Head of caudate nucleus (tissue), 42 donors: ENCODE results near the gene FGGY.
"Not testable (repeated sequence)": the region's sequence is repeated elsewhere in the genome, so short reads cannot be mapped to it uniquely, and the experiment has no call there.

Experiments
- DNase-seq, 42 donors: peaks; one replicate each; pipeline versions ENCODE4 v3.0.0 to v3.0.0-alpha.2; 2020 to 2021; ENCODE audit warnings: mixed read lengths in 7 of 42
- intact Hi-C: fragments of 100-400 bp; cut with DNase I; formaldehyde crosslinking; loops from one replicate; pipeline ENCODE4 v1.15.0; 2022

The FGGY gene

DNA sequence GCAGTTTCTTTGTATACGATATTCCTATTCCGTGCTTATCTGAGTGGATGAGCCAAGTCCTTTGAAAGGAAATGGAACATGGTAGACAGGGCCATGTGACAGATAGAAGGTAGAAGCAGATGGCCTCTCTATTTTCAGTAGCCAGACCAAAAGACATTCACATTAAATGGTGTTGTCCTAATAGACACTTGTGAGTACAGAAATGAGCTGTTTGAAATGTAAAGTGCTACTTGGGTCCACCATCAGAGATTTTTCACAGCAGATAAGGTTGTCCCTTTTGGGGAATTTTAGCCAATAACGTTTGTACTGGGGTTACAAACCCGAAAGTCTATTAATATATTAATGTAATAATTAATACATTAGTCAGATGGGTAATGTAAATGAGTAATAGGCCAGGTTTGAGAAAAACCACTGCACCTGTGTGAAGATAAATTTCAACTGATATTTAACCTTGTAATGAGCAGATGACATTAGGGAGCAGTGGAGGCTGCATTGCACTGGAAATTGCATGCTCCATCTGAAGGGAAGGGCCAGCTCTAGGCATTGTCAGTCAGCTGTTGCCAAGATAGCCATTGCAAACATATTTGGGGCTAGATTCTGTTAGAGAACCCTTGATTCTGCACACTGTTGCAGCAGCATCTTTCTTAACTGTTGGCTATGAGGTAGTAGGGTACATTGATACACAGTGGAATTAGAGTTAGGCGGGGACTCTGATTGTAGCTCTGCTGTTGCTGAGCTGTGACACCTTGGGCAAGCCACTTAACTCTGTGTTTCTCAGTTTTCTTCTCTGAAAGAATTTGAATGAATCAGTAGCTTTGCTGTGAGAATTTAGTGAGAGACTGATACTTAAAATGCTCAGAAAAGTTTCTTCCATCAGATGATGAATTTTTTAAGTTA is 43.8 kb downstream of the FGGY start:
- intact Hi-C loops: no loop called here
- no peak for DNase-seq

DNA sequence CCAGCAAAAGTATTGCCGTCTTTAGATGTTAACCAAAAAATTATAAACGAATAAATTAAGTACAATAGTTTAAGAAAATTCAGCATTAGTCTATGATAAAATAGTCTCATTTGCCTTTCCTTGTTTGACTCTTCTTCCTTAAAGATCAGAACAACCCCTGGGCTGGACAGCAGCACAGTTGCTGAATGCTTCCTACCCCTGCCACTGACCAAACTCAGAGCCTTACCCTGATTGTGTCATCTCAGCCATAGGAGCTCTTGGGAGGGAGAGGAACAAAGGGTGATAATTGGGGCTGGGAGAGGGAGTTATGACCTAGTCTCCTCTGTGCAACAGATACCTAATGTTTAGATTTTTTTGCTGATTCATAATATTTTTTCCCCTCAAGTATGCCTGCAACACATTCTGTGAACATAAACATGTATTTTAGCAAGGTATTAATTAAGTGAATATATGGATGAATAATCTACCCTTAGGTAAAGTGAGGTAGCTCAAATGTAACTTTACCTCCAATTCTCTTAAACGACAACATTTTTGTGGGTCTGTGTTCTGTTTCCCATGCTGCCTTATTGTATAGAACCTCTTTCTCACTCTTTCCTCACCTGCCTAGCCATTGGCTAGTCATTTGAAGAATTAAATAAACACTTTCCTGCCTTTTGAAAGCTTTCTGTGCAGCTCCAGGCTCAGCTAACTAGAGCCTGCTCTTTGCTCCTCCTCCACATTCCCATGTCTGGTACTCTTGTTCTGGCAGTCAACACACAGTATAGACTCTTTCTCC is 46.1 kb downstream of the FGGY start:
- intact Hi-C loops: no loop called here
- DNase-seq: no peak

DNA sequence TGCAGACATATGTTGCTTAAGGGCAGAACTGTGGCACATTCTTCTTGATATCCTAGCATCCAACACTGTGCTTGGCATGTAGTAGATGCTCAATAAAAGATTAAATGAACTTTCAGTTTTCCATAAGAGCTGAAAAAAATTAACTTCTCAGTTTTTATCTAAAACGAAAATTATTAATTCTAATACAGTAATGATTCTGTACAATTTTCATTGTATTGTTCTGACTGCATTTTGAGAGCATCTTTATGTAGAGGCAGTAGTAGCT is 46.6 kb downstream of the FGGY start:
- intact Hi-C loops: no loop called here
- DNase-seq: no peak

DNA sequence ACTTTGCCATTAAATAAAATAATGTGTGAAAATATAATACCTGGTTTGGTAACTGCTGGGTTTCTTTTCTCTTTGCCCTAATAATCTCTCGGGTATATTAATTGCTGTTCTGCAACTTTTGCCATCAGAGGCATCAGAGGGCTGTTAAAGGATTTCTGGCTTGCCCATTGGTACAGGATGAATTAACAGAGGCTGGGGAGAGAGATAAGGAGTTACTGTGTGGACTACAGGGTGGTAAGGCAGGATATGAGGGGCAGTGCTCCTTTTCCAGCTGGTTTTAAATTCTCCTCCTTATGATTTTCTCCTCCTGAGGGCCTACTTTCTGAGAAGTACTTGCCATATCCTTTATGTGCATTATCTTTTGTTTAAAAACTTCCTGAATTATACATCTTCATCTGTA is 48.3 kb downstream of the FGGY start:
- DNase-seq: no peak
- intact Hi-C loops: no loop called here

DNA sequence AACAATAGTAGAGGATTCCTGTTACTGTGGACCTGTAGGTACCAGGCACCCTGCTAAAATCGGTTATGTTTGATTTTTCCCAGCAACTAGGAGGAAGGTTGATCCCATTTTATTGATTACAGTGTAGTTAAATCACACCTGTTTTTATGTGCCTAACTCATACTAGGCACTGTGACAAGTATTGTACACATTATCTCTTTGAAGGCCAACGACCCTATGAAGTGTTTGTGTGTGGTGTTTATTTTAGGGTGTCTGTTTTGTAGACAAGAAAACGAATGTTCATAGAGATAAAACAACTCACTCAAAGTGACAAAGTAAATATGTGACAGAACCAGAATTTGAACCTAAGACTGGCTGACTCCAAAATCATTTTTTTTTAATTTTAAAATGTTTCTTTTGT is 49.5 kb downstream of the FGGY start:
- no peak for DNase-seq
- intact Hi-C loops: no loop called here

DNA sequence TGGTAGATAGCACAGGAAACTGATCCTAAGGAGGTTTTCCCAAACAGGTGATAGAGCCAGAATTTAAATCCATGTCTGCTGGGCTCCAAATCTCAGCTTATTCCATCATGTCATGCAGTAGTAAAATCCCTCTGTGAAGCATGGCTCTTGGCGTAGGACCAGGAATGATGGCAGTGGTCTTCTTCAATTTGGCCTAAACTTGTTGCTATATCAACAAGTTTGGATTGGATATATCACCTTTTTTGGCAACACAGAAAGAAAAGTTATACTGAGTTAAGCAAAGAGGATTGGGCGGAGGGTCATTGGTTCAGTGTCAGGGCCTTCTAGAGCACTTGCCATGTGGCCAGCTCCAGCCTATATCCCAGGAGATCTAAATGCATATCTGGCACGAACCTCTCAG is 52.2 kb downstream of the FGGY start:
- intact Hi-C loops: no loop called here
- DNase-seq: no peak

DNA sequence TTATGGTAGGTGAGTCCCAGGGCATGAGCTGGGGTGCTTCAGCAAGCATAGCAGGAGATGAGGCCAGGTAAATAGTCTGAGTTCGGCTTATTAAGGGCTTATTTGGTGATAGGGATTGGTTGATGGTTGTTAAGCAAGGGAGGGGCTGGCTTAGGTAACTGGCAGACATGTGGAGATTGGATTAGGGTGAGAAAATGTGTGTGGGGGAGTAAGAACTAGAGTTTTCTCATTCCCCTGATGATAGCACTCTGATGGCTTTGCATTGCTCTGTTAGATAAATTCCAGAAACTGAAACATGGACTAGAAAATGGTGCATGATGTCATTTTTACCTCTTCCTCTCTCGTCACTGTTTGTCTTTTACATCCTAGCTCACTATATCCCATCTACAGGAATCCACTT is 53.6 kb downstream of the FGGY start:
- intact Hi-C loops: no loop called here
- DNase-seq: no peak

DNA sequence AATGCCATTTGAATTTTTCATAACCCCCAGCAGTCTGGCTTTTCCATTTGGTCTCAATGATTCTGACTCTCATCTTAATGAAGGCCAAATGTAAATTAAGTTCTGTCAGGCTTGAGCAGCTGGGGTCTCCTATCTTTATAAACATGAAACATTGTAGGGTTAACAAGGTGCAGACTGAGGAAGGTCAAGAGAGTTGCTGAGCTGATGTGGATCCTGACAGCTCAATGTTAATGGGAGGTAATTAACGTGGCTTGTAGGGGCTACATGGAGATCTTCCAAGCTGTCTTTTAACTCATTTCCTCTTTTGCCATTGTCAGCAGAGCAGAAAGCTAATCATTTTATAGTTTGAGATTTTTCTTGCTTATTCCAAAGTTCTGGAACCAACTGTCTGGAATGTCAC is 55.2 kb downstream of the FGGY start:
- intact Hi-C loops: no loop called here
- DNase-seq: no peak

DNA sequence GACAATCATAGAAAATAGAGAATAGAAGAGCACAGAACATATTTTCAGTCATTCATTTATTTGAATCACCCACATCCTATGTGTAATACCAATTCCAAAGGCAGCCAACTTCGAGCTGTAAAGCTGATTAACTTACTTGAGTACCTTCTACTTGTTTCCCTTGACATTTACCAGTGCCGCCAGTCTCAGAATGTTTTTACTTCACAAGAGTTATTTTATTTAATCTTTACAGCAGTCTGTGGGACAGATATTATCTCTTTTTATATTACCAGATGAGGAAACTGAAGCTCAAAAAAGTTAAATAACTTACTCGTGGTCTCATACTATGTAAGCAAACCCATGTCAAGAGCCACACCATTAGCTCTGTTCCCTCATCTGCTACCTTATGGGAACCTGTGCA is 56.6 kb downstream of the FGGY start:
- no peak for DNase-seq
- intact Hi-C loops: no loop called here

DNA sequence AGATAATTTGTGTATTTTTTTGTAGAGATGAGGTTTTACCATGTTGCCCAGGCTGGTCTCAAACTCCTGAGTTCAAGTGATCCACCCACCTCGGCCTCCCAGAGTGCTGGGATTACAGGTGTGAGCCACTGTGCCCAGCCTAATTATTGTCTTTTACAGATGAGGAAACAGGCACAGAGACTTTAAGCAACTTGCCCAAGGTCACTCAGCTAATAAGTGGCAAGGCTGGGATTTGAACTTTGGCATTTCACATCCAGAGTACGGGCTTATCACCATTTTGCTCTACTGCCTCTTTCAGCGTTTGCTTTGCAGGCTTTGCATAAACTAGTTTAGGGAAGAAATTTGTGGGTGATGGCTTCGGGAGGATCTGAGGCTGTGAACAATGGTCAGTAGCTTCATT is 57.3 kb downstream of the FGGY start:
- intact Hi-C loops: not testable (repeated sequence)

DNA sequence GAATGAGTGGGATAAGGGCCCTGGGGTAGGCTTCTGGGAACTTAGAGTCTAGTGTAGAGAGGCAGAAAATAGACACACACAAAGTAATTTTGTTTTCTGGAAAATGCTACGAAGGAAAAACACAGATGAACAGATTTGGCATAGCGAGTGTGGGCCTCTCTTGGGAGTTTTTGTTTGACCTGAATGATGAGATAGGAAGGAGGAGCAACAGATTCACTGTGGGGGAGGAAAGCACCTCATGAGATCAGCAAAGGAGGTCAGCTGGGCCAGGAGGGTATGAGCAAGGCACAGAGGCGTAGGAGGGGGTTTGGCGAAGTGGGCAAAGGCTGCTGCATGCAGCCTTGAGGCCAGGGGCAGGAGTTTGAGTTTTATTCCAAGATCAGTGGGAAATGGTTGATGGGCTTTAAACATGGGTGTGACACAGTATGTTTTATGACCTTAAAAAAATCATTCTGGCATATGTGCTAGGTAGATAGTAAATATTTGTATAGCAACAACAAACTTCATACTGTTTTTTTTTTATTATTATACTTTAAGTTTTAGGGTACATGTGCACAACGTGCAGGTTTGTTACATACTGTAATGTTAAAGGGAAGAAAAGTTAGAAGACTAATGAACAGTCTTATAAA is 57.9 kb downstream of the FGGY start:
- DNase-seq: no peak

More for the DNA sequence above, 57.3 kb downstream of the FGGY start:
- DNase-seq: not testable (repeated sequence)

DNA sequence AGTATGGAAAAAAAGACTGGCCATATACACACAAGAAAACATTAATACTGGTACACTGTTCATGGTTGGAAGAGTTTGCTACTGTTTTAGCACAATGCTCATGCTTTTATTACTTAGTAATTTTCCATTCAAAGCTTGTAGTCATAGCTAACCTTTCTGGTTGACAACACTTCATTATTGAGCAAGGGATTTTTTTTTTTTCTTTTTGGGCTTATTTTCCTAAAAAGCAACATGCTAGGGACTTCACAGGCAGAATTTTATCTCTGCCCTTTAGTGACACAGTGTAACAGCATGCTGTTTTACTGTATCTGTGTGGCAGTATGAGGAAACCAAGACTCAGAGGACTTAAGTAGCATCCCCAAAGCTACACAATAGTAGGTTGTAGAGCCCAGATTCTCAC is 58.5 kb downstream of the FGGY start:
- no peak for DNase-seq
- intact Hi-C loops: no loop called here

More for the DNA sequence above, 57.9 kb downstream of the FGGY start:
- intact Hi-C loops: no loop called here

DNA sequence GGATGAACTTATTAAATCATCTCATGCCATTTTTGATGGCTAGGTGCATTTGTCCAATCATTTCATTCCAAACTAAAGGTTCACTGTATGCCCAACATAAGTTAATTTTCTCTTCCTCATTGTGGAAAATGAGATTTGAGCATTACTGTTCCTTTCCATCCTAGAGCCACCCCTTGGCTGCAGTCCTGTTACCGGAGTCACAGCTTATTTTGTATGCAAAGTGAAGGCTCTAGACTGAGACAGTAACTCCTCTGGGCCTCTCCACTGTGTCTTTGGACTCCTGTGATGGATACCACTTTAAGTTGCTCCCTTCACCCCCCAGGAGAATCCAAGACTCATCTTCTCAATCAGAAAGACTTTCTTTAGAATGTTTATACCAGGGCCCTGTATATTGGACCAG is 59.7 kb downstream of the FGGY start:
- DNase-seq: no peak
- intact Hi-C loops: no loop called here

DNA sequence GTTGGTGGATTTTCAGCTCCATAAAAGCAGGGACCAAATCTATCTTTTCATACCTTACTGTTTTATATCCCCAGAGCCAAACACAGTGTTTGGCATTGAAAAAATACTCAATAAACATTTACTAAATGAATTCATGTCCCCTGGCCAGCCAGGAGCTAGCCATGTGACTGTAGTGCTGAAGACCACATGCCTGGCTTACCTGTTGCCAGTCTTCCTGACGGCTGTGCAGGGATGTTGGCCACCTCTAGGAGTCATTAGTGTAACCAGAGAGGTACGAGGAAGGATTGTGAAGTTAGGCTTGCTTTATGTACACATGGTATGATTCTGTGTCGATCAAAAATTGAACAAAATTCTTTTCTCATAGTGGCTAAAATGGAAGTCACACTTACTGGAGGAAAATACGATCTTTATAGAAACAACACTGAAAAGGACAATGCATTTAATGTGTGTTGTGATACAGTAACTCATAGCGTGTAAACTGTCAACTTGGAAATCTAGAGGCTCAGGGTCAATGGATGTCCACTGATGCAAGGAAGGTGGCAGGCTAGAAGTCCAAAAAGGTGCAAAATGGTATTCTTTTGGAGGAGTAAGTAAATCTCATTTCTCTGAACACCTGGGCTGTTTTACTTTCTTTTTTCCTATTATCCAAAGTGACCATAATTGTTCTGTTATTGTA is 60.9 kb downstream of the FGGY start:
- no peak for DNase-seq
- intact Hi-C loops: no loop called here

DNA sequence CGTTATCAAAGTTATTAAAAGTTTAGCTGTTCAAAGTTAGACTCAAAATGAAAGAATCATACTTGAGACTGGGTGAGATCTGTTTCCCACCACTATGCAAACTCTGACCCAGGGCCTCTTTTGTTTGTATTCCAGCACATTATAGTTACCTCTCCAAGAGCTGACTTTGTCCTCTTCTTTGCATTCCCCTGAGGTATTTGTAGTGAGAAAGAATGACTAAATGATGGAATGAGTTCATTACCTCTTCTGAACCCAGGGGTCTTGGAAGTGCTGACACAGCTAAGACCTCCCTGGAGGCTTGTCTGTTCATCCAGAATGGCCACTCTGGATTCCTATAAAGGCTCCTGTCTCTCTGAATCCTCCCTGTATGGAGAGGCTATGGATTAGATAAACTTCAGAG is 62.4 kb downstream of the FGGY start:
- DNase-seq: no peak
- intact Hi-C loops: no loop called here

DNA sequence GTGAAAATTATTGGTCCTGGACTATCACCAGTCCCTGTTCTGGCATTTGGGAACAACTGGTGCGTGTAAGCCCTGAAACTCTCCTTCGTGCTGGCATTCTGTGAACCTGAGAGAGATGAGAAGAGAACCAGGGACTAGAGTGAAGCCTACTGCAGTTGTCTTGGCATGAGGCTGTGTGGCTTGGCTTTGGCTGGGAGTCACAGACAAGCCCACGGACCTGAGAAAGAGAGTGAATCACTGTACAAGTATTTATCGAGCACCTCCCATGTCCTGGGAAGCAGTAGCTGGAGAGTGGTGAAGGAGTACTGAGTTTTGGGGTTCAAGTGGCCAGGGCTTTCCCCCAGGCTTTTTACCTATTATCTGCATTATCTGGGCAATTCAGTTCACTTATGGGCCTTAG is 63.3 kb downstream of the FGGY start:
- no peak for DNase-seq
- intact Hi-C loops: no loop called here

DNA sequence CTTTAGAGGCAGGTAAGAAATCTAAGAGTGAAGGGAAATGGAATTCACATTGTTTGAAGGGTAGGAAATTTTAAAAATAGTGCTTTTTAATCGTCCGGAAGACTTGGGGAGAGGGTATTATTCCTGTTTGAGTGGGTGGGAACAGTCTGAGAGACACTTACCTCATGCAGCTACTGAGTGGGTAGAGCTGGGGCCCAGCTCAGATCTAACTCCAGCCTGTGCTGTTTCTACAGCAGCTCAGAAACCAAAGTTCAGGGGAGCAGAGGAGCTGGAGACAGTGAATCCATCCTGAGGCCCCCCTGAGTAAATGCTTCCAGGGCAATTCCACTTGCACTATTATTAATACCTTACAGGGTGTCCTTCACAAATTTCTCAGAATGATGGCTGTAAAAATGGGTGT is 63.8 kb downstream of the FGGY start:
- DNase-seq: no peak
- intact Hi-C loops: no loop called here

DNA sequence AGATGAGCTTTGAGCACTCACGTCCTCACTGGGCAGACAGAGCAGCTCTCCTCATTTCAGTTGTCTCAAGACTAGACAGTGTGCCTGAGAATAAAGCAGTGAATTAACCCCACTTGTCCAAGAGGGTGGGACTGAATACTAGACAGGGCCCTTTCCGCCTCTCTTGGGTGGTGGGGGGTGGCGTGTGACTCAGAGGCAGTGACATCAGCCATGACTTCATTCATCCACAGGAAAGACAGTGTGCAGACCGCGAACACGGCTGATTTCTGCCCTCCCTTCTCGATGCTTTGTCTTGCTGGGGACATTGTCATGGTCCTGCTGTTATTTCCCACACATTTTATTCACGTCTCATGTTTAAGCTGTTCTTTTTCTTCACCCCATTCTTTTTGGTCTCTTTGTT is 64.9 kb downstream of the FGGY start:
- intact Hi-C loops: no loop called here
- no peak for DNase-seq

DNA sequence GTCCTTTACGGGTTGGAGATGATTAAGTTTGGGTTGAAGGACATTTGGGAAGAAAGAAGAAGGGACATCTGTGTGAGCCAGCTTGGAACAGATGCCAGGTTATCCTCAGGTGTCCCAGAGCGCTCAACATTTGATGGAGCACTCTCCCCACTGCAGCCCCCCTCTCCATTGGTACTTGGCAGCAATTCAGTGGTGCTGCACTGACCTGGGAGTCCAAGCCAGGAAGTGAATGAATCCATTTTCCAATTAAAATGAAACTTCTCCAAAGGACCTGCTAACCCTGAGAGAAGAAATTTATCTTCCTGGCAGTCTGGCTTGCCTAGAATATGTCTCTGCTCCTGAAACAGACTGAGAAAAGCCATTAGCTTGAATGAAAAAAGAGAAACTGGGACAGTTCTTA is 67.1 kb downstream of the FGGY start:
- DNase-seq: peak in 4 of 42 donors; percentile 8 to 53 (median 17)
- intact Hi-C loops: no loop called here

DNA sequence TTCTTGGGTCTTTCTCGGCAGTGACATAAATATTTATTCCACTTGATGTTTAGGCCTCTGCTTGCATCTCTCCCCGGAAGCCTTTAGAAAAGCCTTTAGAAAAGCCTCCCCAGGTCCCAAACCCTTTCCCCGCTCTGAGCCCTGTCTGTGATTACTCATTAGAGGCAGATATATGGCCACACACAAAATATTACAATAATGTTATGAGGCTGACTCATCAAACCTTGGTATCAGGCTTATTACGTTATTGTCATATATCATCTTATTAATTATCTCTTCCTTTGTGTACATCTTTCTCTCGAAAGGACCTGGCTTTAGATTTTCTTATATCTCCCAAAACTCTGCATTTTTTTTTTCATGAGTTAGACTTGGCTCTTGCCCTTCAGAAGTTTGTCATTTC is 69.5 kb downstream of the FGGY start:
- intact Hi-C loops: no loop called here
- DNase-seq: no peak
